HG02610 (cell line): ENCODE results near the gene PITPNC1.
"Not testable (repeated sequence)": the region's sequence is repeated elsewhere in the genome, so short reads cannot be mapped to it uniquely, and the experiment has no call there.

ENCODE experiments used
- ATAC-seq: cut with Tn5 transposase; IDR thresholded peaks from one replicate; pipeline ENCODE4 v1.9.1; 2021; ENCODE audit warnings: mild to moderate bottlenecking, moderate library complexity; ENCODE audit not compliant: unreplicated experiment

Gene PITPNC1

DNA sequence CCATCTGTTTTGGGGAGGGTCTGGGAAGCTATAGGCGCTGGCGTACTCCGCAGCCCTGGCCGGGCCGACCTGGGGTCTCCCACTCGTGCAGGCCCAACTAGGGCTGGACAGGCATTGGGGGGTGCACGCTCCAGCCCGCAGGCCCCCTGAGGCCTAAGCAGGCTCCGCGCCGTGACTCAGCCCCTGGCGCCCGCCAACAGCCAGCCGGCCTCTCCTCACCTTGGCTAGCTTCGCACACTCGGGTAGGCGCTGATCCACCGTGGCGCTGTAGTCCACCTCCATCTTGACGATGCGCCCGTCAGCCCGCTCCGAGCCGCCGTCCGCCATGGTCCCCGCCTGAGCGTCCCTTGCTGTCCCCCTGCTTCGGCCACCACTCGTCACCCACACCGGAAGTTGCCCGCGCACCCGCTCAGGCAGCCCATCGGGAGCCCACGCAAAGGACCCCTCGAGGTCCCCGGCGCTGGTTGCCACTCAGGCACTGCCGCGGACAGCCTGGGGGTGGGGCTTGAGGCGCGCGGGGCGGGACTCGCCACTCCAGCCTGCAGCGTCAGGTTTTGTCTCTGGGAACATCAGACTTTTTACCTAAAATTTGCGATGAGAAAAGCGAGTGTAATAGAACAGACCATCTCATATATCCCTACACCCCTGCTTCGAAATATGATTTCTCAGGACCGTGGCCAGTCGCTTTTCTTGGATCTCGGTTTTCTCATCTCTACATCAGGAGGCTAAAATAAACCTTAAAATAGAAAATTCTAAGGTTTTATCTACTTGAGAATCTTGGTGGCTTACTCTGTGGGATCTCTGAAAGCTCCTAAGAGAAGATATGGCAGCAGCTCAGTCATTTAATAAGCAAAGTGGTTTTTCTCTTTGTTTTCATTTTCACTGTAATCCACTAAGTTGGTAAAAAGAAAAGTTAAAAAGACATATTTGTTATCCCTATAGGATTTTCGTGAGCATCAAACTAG is 10.6 kb upstream of the PITPNC1 start, which contains the start of gene PSMD12:
Gene PSMD12 (minus strand): TSS at position 385 of the 965 bp plus-strand sequence. CDS start 58 bp downstream, at position 327.
- peak; percentile 84 for ATAC-seq

DNA sequence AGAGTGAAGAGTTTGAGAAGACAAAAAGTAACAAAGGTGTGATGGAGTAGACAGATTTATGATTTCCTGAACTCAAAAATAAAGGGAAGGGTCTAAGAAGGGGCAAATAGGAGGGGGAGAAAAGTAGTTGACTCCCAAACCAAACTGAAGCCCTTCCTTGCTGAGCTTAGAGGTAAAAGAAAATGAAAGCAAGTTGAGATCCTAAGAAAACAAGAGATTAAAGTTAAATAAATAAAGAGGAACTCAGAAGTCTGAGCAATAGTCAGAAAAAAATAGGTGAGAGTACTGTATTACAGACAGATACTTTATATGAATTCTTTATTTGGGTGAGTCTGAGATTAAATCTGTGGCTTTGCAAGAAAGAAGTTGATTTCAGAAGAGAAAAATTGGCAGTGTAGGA is 7.4 kb upstream of the PITPNC1 start:
- ATAC-seq, result no peak

DNA sequence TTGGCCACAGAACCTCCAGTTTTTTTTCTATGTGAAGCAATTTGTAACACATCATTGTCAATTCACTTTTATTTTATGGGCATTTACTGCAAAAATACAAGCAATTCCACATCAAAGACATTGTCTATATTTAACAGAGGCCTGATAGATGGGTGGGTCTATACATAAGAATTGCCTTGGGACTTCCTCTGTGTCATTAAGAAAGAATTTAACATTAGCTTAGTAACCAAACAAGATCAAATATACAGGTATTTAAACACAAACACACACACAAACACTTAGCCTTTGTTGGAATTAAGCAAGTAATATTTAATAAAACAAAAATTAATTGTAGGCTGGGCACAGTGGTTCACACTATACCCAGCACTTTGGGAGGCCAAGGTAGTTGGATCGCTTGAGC is 4.3 kb upstream of the PITPNC1 start:
- ATAC-seq, result no peak

DNA sequence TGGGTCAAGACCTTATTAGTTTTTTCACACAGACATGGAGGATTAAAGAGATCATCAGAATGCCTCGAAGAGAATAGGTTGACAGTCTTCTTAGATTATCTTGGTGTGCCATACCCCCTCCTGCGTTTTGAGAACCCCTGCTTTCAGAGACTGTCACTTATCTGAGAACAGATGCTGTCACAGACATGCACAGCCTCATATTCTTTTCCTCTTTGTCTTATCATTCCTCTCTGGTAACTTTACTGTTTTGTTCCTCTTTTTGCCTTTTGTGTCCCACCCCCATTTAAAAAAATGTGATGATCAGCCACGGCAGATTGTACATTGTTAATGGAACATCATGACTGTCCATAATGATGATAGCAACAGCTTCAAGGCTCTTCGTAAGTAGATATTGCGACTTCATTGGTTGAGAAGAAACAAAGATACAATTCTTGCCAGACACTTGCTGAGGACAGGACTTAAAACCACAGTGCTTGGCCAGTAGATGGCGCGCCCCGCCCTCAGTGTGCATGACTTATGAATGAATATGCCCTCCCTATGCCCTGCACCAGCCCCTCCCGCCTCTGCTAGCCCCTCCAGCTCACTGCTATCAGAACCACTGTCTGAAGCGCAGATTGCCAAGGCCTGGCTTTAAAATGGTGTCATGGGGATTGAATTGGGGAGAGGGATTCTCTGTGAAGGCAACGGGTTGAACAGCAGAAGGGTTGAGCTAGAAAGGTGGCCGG is 2.6 kb upstream of the PITPNC1 start:
- ATAC-seq, result peak; percentile 44

DNA sequence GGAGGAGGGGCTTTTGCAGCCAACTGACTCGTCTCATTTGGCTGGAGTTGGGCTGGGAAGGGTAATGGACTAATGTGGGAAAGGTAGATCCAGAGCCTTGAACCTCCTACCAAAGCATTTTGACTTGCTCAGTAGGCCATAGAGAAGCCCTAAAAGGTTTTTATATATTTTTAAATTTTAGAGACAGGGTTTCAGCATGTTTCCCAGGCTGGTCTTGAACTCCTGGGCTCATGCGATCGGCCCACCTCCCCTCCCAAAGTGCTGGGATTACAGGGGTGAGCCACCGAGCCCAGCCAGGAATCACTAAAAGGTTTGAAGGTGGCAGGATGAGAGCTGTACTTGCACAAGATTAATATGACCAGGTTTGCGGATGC is 2.0 kb upstream of the PITPNC1 start:
- ATAC-seq, result no peak

DNA sequence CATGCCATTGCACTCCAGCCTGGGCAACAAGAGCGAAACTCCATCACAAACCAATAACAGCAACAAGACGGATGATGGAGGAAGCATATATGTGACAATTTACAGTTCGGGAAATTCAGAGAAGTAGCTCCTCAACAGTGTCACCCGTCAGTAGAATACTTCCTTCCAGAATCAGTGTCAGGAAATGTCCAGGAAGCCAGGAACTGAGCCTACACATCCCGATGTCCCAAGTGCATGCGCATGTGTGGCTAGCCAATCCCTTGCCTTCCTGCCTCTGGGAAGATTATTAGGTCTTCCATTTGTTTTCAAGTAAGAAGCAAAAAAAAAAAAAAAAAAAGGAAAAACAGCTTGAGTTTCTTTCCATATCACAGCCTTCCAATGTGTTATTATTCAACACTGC is 1.4 kb upstream of the PITPNC1 start:
- no peak for ATAC-seq

DNA sequence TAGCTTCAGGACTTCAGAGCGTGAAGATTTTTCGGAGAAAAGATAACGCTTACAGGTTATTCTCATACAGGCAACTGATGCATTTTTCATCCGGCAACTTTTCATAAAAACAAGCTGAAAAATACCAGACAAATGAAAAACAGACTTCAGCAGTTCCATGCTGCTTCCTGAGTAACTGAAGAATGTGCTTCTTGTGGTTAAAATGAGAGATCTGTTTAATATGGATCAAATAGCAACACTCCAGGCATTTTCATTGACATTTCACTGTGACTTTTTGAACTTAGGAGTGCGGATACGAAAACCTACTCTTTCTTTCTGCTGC is 705 bp upstream of the PITPNC1 start:
- no peak for ATAC-seq

DNA sequence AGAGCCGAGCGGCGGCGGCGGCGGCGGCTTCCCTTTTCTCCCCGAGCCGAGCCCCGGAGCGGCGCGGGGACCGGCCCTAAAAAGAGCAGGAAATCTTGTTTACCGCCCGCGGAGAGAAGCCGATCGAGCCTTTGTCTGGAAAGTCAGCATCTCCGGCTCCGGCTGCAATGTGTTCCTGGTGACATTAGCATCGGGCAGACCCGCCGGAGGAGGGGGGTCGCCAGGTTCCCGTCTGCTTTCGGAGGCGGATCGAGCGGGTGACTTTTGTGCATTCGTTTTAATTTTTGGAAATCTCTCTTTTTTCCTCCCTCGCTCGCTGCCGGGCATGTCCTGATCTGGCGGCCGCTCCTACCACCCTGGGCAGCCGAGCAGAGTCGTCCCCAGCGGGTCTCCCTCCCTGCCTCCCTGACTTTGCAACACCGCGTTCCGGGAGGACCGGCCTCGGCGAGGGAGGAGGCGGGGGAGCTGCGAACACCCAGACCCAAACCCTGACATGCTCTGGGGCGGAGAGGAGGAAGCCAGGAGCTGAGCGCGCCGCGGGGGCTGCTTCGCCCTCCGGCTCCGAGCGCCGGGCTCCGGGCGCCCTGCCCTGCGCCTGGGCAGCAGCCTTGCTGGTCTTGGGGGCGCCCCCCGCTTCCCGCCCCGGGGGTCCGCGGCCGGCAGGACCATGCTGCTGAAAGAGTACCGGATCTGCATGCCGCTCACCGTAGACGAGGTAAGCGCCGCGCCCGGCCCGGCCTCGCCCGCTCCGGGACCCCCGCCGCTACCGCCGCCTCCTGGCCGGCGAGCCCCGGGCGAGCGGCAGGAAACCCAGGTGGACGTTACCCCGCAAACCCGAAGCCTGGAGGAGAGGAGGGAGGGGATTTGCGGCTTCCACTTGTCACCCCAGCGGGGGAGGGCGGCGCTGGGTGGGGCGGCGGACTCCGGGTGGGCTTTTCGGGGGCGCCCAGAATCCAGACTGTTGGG is 690 bp downstream of the PITPNC1 start:
- ATAC-seq, result no peak

DNA sequence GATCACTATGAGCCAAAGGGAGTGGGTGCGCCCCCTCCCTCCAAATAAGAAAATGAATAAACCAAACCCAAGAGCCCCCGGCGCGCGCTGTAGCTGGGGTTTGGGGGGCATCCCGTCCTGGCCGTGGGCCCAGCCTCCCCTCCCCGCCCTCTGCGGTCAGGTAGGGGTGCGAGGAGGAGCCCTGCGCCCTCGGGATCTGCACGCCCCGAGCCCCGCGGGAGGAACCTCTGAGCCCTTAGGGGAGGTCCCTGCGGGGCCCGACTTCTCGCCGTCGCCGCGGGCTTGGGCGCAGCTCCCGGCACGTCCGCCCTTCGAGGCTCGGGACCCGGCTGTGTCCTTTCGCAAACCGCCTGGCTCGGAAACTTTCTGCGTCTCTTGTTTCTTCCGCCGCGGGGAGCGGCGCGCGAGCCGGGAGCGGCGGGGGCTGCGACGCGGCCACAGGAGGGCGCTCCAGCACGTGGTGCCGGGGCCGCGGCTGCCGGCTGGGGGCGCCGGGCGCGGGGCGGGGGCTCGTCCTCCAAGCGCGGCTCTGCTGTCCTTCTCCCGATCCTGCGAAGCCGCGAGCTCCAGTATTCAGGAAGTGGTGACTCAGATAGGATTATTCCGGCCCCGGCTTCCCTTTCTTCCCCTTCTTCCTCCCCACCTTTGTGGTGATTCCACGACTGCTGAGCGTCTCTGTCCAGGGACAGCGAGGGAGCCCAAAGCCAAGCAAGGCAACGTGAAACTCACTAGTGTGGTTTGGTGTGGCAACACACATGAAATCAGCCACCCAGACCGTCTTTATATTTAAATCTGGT is 1.6 kb downstream of the PITPNC1 start:
- no peak for ATAC-seq

DNA sequence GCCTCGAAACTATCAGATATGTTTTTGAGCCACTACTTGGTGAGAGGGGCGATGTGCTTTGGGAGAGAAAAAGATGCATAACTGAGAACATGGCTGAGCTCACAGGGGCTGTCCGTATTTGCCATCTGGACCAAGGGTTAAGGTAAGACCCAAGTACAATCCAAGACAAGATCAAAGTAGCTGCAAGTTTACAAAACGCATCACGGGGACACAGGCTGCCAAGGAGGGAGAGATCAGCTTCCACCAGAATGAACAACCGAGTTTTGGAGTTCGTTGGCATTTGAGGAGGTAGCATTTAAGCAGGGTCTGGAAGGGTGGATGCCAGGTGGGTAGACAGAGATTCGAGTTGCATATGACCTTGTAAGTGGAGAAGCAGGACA is 2.2 kb downstream of the PITPNC1 start:
- no peak for ATAC-seq

DNA sequence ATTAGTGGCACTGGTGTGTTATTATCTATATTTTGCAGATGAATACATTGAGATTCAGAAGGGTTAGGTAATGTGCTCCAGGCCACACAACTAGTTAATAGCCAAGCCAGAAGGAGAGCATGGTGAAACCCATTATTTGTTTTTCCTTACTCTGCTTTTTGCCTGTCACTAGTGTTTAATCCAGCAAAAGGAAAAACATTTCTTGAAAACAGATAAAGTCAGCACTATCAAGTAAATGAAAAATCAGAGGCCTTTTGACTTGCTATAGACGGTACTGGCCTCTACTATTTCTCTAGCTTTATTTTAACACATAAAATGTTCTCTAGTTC is 4.8 kb downstream of the PITPNC1 start:
- no peak for ATAC-seq

DNA sequence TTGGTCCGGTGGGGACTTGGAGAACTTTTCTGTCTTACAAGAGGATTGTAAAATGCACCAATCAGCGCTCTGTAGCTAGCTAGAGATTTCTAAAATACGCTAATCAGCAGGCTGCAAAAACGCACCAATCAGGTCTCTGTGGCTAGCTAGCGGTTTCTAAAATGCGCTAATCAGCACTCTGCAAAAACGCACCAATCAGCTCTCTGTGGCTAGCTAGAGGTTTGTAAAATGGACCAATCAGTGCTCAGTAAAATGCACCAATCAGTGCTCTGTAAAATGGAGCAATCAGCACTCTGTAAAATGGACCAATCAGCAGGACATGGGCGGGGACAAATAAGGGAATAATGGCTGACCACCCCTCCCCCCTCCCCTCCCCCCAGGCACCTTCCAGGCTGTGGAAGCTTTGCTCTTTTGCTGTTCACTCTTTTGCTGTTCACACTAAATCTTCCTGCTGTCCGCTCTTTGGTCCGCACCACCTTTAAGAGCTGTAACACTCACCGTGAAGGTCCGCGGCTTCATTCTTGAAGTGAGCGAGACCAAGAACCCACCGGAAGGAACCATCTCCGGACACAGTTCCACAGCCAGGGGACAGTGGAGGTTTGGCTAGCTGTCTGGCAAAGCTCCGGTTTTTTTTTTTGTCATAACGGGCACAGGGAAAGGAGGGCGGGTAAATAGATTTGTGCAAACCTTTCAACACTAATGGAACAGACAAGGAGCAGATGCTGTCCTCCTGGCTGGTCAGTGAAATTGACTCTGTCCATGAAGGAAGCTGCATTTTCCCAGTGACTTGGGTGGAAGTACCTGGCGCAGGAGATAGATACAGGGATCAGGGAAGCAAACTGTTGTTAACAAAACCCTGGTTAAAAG is 8.3 kb downstream of the PITPNC1 start:
- no peak for ATAC-seq

DNA sequence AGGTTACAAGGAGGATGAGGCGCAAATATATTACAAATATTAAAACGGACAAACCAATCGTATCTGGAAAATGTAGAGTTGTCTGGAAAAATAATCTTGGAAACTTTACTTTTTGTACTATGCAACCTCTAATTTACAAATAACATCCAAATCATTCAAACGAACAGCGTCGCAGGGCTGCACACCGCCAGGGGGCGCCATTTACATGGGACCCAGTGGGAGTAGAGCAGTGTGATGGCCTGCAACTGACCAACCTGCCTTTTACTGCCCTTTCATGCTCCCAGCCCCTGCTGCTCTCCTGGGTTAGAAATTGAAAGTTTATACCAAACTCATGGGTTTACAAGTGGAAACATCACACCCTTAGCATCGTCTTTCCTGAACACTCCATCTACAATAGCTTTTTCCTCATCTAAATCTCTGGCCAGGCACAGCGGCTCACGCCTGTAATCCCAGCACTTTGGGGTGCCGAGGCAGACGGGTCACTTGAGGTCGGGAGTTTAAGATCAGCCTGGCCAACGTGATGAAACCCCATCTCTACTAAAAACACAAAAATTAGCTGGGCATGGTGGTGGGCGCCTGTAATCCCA is 10.0 kb downstream of the PITPNC1 start:
- ATAC-seq, result no peak

DNA sequence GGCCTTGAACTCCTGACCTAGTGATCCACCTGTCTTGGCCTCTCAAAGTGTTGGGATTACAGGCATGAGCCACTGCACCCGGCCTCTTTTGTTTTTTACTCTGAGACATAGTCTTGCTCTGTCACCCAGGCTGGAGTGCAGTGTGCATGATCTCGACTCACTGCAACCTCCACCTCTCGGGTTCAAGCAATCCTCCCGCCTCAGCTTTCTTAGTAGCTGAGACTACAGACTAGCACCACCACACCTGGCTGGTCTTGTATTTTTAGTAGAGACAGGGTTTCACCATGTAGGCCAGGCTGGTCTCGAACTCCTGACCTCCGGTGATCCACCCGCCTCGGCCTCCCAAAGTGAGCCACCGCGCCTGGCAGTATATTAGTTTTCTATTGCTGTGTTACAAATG is 11.5 kb downstream of the PITPNC1 start:
- ATAC-seq, result not testable (repeated sequence)

DNA sequence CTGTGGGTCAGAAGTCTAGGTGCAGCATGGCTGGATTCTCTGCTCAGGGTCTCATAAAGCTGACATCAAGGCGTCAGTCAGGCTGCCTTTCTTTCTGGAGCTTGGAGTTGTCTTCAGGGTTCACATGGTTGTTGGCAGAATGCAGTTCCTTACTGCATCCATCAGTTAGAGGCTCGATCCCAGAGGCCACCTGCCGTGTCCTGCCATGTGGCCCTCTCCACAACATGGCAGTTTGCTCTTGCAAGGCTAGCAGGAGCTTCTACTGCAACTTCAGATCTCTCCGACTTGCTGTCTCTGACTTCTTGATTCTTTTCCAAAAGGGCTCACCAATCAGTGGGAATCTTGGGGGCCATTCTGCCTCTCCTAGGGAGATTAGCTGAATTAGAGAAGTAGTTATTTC is 11.9 kb downstream of the PITPNC1 start:
- no peak for ATAC-seq

DNA sequence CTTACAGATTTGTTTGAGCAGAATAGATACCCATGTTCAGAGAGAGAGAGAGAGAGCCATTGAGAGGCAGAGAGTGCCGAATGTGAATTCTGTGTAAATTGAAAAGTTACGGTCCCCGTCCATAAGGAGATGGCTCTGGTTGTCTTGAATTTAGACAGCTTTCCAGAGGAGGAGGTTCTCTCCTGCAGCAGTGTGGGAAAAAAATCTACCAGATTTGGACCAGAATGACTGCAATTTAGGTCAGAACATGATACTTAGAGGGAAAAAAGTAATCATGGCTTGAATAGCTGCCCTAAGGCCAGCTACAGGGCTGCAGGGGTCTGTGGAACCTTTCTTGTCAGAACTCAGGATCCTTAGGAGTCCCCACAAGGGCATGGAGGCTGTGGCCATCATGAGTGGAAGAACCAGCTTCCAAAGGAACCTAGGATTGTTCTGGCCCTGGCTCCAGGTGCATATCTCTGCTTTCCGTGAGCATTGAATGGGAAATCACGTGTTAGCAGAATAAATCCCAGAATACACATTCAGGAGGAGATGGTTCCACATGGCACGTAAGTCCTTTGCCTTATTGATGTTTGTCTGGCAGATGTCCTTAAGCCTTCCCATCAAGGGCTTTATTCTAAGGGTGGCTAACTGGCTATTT is 13.0 kb downstream of the PITPNC1 start:
- no peak for ATAC-seq

DNA sequence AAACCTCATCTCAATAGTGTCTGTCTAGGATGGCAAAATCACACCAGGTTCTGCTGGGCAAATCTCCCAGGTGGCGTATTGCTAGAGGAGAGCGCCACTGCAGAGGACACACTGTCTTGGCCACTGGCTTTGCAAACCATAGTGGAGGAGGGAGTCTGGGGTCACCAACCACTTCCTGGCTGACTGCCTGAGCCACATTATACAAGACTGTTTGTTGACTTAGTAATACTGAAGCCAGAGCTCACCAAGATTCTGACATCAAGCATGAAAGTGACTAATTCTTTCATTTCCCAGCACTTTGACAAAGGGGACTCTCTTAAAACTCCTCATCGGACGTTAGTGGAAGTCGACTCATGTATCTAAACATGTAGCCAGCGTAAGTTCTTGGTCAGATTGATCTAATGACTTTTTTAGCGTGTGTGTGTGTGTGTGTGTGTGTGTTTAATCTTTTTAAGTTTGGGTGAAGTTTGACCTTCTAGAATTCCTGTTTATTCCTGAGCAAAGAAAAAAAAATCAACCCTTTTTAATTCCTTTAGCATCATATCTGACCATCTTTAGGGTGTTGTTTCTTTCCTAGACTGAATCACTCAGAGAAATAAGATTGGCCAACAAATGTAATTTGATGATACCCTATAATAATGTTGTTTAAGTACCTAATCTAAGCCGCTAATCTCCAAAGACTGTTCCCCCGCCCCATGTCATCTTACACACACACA is 13.7 kb downstream of the PITPNC1 start:
- ATAC-seq, result peak; percentile 96

DNA sequence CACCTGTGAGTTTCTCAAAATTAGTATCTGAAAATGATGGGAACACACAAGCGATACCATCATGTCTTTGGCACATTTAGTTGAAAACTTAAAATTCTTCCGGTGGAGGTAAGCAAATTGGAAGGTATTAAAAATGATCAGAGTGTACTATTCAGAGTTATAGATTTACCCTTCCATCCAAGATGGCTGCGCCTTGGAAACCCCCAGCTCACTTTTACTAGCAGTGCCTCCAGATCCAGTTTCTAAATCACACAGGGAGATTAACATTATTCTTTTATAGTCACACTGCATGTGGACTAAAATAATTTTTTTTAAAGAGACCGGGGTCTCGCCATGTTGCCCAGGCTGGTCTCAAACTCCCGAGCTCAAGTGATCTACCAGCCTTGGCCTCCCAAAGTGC is 15.0 kb downstream of the PITPNC1 start:
- no peak for ATAC-seq
